DND-41 (cell line): ENCODE data around the gene FOXF2.
"Not testable (repeated sequence)": the region's sequence is repeated elsewhere in the genome, so short reads cannot be mapped to it uniquely, and the experiment has no call there.

Experiments used
- ATAC-seq: fragments of 200-7000 bp; cut with Tn5 transposase; 3 replicates; pipeline ENCODE4 v1.9.1; 2021; ENCODE audit warnings: low read depth; ENCODE audit not compliant: insufficient read depth
- DNase-seq: peaks from one replicate; pipeline ENCODE4 v3.0.0-alpha.2; 2020
- H2AFZ ChIP-seq: 2 replicates; pipeline ENCODE4 v1.6.0; 2012; ENCODE audit warnings: low read depth, low read length
- H3K27ac ChIP-seq: 2 replicates; pipeline ENCODE4 v1.5.1; 2012; ENCODE audit warnings: low read length, inconsistent platforms
- H3K27me3 ChIP-seq: fragments of 200-600 bp; sonication (generic); 2 replicates; pipeline ENCODE4 v1.6.0; 2012; ENCODE audit warnings: low read length, mild to moderate bottlenecking, inconsistent platforms; ENCODE audit not compliant: insufficient read depth, poor library complexity
- H3K36me3 ChIP-seq: 2 replicates; pipeline ENCODE4 v1.5.1; 2012; ENCODE audit warnings: low read length, inconsistent platforms; ENCODE audit not compliant: insufficient read depth
- H3K4me1 ChIP-seq: 2 replicates; pipeline ENCODE4 v1.5.1; 2012; ENCODE audit warnings: mild to moderate bottlenecking, low read length; ENCODE audit not compliant: insufficient read depth
- H3K4me2 ChIP-seq: 2 replicates; pipeline ENCODE4 v1.6.0; 2012; ENCODE audit warnings: mild to moderate bottlenecking, moderate library complexity, low read length, inconsistent platforms; ENCODE audit not compliant: insufficient read depth
- H3K4me3 ChIP-seq, 2 experiments: fragments of 200-600 bp in 1 of 2; shearing (Covaris generic) in 1 of 2; 2 replicates each; pipeline ENCODE4 v1.5.1; 2012 to 2016; ENCODE audit warnings: inconsistent platforms in 2 of 2, low read length in 2 of 2, mild to moderate bottlenecking in 2 of 2, low read depth in 1 of 2, moderate library complexity in 1 of 2
- H3K79me2 ChIP-seq: 2 replicates; pipeline ENCODE4 v1.6.0; 2012; ENCODE audit warnings: low read length, inconsistent platforms; ENCODE audit not compliant: insufficient read depth
- H3K9ac ChIP-seq: 2 replicates; pipeline ENCODE4 v1.6.0; 2012; ENCODE audit warnings: low read depth, mild to moderate bottlenecking, inconsistent platforms, low read length, moderate library complexity
- H3K9me3 ChIP-seq: 2 replicates; pipeline ENCODE4 v1.5.1; 2012; ENCODE audit warnings: low read length, moderate library complexity, mild to moderate bottlenecking, inconsistent platforms; ENCODE audit not compliant: insufficient read depth, severe bottlenecking
- H4K20me1 ChIP-seq: 2 replicates; pipeline ENCODE4 v1.6.0; 2012; ENCODE audit warnings: low read length; ENCODE audit not compliant: insufficient read depth
- CTCF ChIP-seq: IDR thresholded peaks from 2 replicates; pipeline ENCODE4 v1.5.1; 2012; ENCODE audit warnings: borderline replicate concordance, low read length, moderate library complexity, mild to moderate bottlenecking; ENCODE audit not compliant: poor library complexity, severe bottlenecking; ENCODE audit errors: extremely low read depth
- EZH2 ChIP-seq: IDR thresholded peaks from 3 replicates; pipeline ENCODE4 v1.6.1; 2012; ENCODE audit warnings: borderline replicate concordance, low read depth, mild to moderate bottlenecking, moderate library complexity, low read length, inconsistent platforms; ENCODE audit not compliant: severe bottlenecking

The FOXF2 gene

GRCh38 chr6:1348675-1349074 lies 40.7 kb upstream of the FOXF2 start:
- no peak overlapping the region for H3K4me2 ChIP-seq
- DNase-seq: no peak

GRCh38 chr6:1349655-1350054 lies 39.7 kb upstream of the FOXF2 start:
- H3K4me2 ChIP-seq: no peak overlapping the region
- H3K4me1 ChIP-seq: no peaks in the 10 kb centered on the region
- no peak overlapping the region for H3K9ac ChIP-seq
- H3K4me3 ChIP-seq: no peak overlapping the region
- no peaks in the 10 kb centered on the region for H3K36me3 ChIP-seq
- ATAC-seq: no peak
- no peak overlapping the region for H3K27ac ChIP-seq
- H4K20me1 ChIP-seq: no peaks in the 10 kb centered on the region
- H3K79me2 ChIP-seq: no peaks in the 10 kb centered on the region
- H2AFZ ChIP-seq: no peak overlapping the region
- no peak for DNase-seq
- peaks cover 8% of the 10 kb centered on the region for H3K9me3 ChIP-seq
- TF ChIP-seq EZH2 (no peak), CTCF (no peak)
- H3K27me3 ChIP-seq: peaks cover 12% of the 10 kb centered on the region

More at GRCh38 chr6:1348675-1349074, 40.7 kb upstream of the FOXF2 start:
- no peak for TF ChIP-seq CTCF
- no peak for TF ChIP-seq EZH2
- H3K9me3 ChIP-seq: peaks cover 13% of the 10 kb centered on the region
- H3K4me3 ChIP-seq: no peak overlapping the region
- ATAC-seq: no peak
- no peaks in the 10 kb centered on the region for H3K79me2 ChIP-seq
- H3K9ac ChIP-seq: no peak overlapping the region
- no peak overlapping the region for H2AFZ ChIP-seq
- no peaks in the 10 kb centered on the region for H3K36me3 ChIP-seq
- H3K27ac ChIP-seq: no peak overlapping the region
- H3K27me3 ChIP-seq: peaks cover 12% of the 10 kb centered on the region
- H4K20me1 ChIP-seq: no peaks in the 10 kb centered on the region
- no peaks in the 10 kb centered on the region for H3K4me1 ChIP-seq

- DNase-seq: no peak
- TF ChIP-seq EZH2 (no peak), CTCF (no peak)
- Histone ChIP-seq H3K27ac (no peak overlapping the region), H3K4me3 (no peak overlapping the region), H2AFZ (no peak overlapping the region), H3K9me3 (peaks cover 8% of the 10 kb centered on the region), H3K36me3 (no peaks in the 10 kb centered on the region), H3K27me3 (peaks cover 8% of the 10 kb centered on the region), H3K79me2 (no peaks in the 10 kb centered on the region), H3K9ac (no peak overlapping the region), H4K20me1 (no peaks in the 10 kb centered on the region), H3K4me1 (no peaks in the 10 kb centered on the region), H3K4me2 (no peak overlapping the region)
- no peak for ATAC-seq
Observed at GRCh38 chr6:1351381-1352008, 37.9 kb upstream of the FOXF2 start.

- not testable (repeated sequence) for DNase-seq, ATAC-seq, H3K27me3 ChIP-seq, H3K4me1 ChIP-seq, H3K4me2 ChIP-seq, H3K4me3 ChIP-seq, H2AFZ ChIP-seq, H3K79me2 ChIP-seq, H4K20me1 ChIP-seq, H3K9ac ChIP-seq, H3K27ac ChIP-seq, H3K36me3 ChIP-seq, H3K9me3 ChIP-seq
Observed at GRCh38 chr6:1355068-1355467, 34.3 kb upstream of the FOXF2 start.

GRCh38 chr6:1361717-1362116 lies 27.7 kb upstream of the FOXF2 start:
- not testable (repeated sequence) for H4K20me1 ChIP-seq, H3K9ac ChIP-seq, H3K9me3 ChIP-seq, H3K4me2 ChIP-seq, H3K36me3 ChIP-seq, H3K4me3 ChIP-seq, H3K79me2 ChIP-seq, H3K27ac ChIP-seq, ATAC-seq, DNase-seq, H2AFZ ChIP-seq, H3K27me3 ChIP-seq, H3K4me1 ChIP-seq
